BE2C (cell line): Measurements from ENCODE around the gene CHI3L1.

Experiments used
- DNase-seq: peaks from one replicate; pipeline ENCODE4 v3.0.0-alpha.2; 2020
- H3K27me3 ChIP-seq: fragments of 250-450 bp; sonication (Bioruptor Pico); 2 replicates; pipeline ENCODE4 v1.5.1; 2020; ENCODE audit warnings: mild to moderate bottlenecking
- H3K36me3 ChIP-seq: fragments of 250-450 bp; sonication (Bioruptor Pico); 2 replicates; pipeline ENCODE4 v1.5.1; 2020; ENCODE audit warnings: mild to moderate bottlenecking
- H3K4me1 ChIP-seq: fragments of 250-450 bp; sonication (Bioruptor Pico); 2 replicates; pipeline ENCODE4 v1.5.1; 2020
- H3K4me3 ChIP-seq: 2 replicates; pipeline ENCODE4 v1.5.1; 2011; ENCODE audit warnings: low read depth, low read length
- H3K9me3 ChIP-seq: fragments of 250-450 bp; sonication (Bioruptor Pico); 2 replicates; pipeline ENCODE4 v1.5.1; 2020
- TF ChIP-seq, protein P1 (sequence below): IDR thresholded peaks from 2 replicates; pipeline ENCODE4 v1.5.1; 2012; ENCODE audit warnings: mild to moderate bottlenecking, low read depth, low read length

CHI3L1 gene

GRCh38 chr1:203166192-203166940 is 20.1 kb downstream of the CHI3L1 start:
- TF ChIP-seq, protein P1, sequence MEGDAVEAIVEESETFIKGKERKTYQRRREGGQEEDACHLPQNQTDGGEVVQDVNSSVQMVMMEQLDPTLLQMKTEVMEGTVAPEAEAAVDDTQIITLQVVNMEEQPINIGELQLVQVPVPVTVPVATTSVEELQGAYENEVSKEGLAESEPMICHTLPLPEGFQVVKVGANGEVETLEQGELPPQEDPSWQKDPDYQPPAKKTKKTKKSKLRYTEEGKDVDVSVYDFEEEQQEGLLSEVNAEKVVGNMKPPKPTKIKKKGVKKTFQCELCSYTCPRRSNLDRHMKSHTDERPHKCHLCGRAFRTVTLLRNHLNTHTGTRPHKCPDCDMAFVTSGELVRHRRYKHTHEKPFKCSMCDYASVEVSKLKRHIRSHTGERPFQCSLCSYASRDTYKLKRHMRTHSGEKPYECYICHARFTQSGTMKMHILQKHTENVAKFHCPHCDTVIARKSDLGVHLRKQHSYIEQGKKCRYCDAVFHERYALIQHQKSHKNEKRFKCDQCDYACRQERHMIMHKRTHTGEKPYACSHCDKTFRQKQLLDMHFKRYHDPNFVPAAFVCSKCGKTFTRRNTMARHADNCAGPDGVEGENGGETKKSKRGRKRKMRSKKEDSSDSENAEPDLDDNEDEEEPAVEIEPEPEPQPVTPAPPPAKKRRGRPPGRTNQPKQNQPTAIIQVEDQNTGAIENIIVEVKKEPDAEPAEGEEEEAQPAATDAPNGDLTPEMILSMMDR: no peak
- no peaks in the 10 kb centered on the region for H3K27me3 ChIP-seq
- no peaks in the 10 kb centered on the region for H3K36me3 ChIP-seq
- no peaks in the 10 kb centered on the region for H3K4me1 ChIP-seq
- no peak overlapping the region for H3K4me3 ChIP-seq
- DNase-seq: no peak
- H3K9me3 ChIP-seq: no peaks in the 10 kb centered on the region

- Histone ChIP-seq H3K9me3 (no peaks in the 10 kb centered on the region), H3K4me3 (no peak overlapping the region), H3K36me3 (no peaks in the 10 kb centered on the region), H3K27me3 (no peaks in the 10 kb centered on the region), H3K4me1 (no peaks in the 10 kb centered on the region)
- TF ChIP-seq, protein P1: no peak
- no peak for DNase-seq
Measured at GRCh38 chr1:203165800-203166161, 20.7 kb downstream of the CHI3L1 start.

DNA sequence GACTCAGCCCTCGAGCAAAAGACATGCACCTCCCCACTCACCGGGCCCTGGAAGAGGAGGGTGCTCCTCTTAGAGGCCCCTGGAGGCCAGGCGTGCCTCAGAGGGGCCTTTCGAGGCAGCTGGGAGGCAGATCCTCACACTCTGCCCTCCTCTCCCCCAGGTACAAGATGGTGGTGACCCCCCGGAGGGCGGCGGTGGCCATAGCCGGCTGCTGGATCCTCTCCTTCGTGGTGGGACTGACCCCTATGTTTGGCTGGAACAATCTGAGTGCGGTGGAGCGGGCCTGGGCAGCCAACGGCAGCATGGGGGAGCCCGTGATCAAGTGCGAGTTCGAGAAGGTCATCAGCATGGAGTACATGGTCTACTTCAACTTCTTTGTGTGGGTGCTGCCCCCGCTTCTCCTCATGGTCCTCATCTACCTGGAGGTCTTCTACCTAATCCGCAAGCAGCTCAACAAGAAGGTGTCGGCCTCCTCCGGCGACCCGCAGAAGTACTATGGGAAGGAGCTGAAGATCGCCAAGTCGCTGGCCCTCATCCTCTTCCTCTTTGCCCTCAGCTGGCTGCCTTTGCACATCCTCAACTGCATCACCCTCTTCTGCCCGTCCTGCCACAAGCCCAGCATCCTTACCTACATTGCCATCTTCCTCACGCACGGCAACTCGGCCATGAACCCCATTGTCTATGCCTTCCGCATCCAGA is 21.3 kb downstream of the CHI3L1 start:
- TF ChIP-seq, protein P1: no peak
- H3K27me3 ChIP-seq: no peaks in the 10 kb centered on the region

GRCh38 chr1:203163891-203164635 is 22.4 kb downstream of the CHI3L1 start:
- DNase-seq: no peak
- no peaks in the 10 kb centered on the region for H3K4me1 ChIP-seq

More for the DNA sequence above, 21.3 kb downstream of the CHI3L1 start:
- no peaks in the 10 kb centered on the region for H3K9me3 ChIP-seq
- DNase-seq: no peak
- H3K4me3 ChIP-seq: no peak overlapping the region
- H3K4me1 ChIP-seq: no peaks in the 10 kb centered on the region
- no peaks in the 10 kb centered on the region for H3K36me3 ChIP-seq

GRCh38 chr1:203162403-203162802 is 24.1 kb downstream of the CHI3L1 start:
- Histone ChIP-seq H3K36me3 (no peaks in the 10 kb centered on the region), H3K4me3 (no peak overlapping the region), H3K27me3 (no peaks in the 10 kb centered on the region), H3K4me1 (no peaks in the 10 kb centered on the region), H3K9me3 (no peaks in the 10 kb centered on the region)
- no peak for DNase-seq
- TF ChIP-seq, protein P1: no peak

More at GRCh38 chr1:203163891-203164635, 22.4 kb downstream of the CHI3L1 start:
- no peaks in the 10 kb centered on the region for H3K27me3 ChIP-seq
- no peaks in the 10 kb centered on the region for H3K36me3 ChIP-seq
- H3K9me3 ChIP-seq: no peaks in the 10 kb centered on the region
- TF ChIP-seq, protein P1: no peak
- H3K4me3 ChIP-seq: no peak overlapping the region
